H1 (cell line): ENCODE data around the gene SPC24.

Experiments
- TAF1 ChIP-seq: IDR thresholded peaks from 2 replicates; pipeline ENCODE4 v1.6.1; 2011; ENCODE audit warnings: mild to moderate bottlenecking, low read depth, low read length
- YY1 ChIP-seq: IDR thresholded peaks from 2 replicates; pipeline ENCODE4 v1.6.1; 2011; ENCODE audit warnings: low read depth, mild to moderate bottlenecking, low read length
- ZNF274 ChIP-seq: IDR thresholded peaks from 2 replicates; pipeline ENCODE4 v1.7.0; 2012; ENCODE audit warnings: low read length, borderline replicate concordance; ENCODE audit errors: extremely low read depth
- TF ChIP-seq, protein P1 (sequence below), 3 experiments: IDR thresholded peaks; 1 replicate in 2 of 3; 2 replicates in 1 of 3; pipeline versions ENCODE4 v1.5.1 to v1.6.1; 2011; ENCODE audit warnings: low read length in 3 of 3, mild to moderate bottlenecking in 3 of 3, inconsistent platforms in 2 of 3, low read depth in 1 of 3, moderate library complexity in 1 of 3; ENCODE audit not compliant: insufficient read depth in 1 of 3; ENCODE audit errors: control extremely low read depth in 1 of 3

DNA sequence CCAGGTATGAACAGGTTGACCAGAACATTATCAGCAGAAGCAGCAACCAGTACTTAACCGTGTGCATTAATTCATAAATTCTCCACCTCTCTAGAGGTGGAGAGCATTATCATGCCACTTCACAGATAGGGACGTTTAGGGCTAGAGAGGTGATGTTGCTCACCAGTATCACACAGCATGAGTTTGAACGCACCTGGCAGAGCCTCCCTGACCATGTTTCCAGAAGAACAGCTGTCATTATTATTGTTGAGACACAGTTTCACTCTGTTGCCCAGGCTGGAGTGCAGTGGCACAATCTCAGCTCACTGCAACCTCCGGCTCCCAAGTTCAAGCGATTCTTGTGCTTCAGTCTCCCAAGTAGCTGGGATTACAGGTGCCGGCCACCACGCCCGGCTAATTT, 34.9 kb upstream of the SPC24 start:
- TF ChIP-seq, protein P1, sequence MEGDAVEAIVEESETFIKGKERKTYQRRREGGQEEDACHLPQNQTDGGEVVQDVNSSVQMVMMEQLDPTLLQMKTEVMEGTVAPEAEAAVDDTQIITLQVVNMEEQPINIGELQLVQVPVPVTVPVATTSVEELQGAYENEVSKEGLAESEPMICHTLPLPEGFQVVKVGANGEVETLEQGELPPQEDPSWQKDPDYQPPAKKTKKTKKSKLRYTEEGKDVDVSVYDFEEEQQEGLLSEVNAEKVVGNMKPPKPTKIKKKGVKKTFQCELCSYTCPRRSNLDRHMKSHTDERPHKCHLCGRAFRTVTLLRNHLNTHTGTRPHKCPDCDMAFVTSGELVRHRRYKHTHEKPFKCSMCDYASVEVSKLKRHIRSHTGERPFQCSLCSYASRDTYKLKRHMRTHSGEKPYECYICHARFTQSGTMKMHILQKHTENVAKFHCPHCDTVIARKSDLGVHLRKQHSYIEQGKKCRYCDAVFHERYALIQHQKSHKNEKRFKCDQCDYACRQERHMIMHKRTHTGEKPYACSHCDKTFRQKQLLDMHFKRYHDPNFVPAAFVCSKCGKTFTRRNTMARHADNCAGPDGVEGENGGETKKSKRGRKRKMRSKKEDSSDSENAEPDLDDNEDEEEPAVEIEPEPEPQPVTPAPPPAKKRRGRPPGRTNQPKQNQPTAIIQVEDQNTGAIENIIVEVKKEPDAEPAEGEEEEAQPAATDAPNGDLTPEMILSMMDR (IDR thresholded peaks at IDR 0.05; ENCODE audit: control extremely low read depth in 1 of 3, insufficient read depth in 1 of 3, low read depth in 1 of 3, low read length in 3 of 3) = no peak
- no peak for TF ChIP-seq TAF1
- no peak for TF ChIP-seq YY1
- TF ChIP-seq ZNF274 = no peak
